Mesendoderm (in vitro differentiated cells): ENCODE results near the gene CACNB2.

Source experiments
- DNase-seq: peaks from one replicate; pipeline ENCODE4 v3.0.0; 2013
- H2AK5ac ChIP-seq: 2 replicates; pipeline ENCODE4 v1.6.1; 2013; ENCODE audit warnings: low read length, inconsistent platforms
- H2BK120ac ChIP-seq: 2 replicates; pipeline ENCODE4 v1.6.1; 2013; ENCODE audit warnings: low read depth, mild to moderate bottlenecking, low read length, moderate library complexity, mixed read lengths
- H2BK15ac ChIP-seq: replicated peaks from 2 replicates; pipeline ENCODE4 v1.6.1; 2013; ENCODE audit warnings: low read depth, mild to moderate bottlenecking, moderate library complexity
- H2BK5ac ChIP-seq: 2 replicates; pipeline ENCODE4 v1.6.1; 2013; ENCODE audit warnings: low read length, inconsistent platforms
- H3K18ac ChIP-seq: 2 replicates; pipeline ENCODE4 v1.6.1; 2013; ENCODE audit warnings: mild to moderate bottlenecking, low read length, mixed read lengths
- H3K23ac ChIP-seq: one replicate; pipeline ENCODE4 v1.6.1; 2013; ENCODE audit warnings: low read length
- H3K27ac ChIP-seq: 2 replicates; pipeline ENCODE4 v1.5.1; 2013; ENCODE audit warnings: low read depth, mild to moderate bottlenecking, inconsistent platforms, low read length, moderate library complexity
- H3K27me3 ChIP-seq: 2 replicates; pipeline ENCODE4 v1.6.1; 2013; ENCODE audit warnings: low read length, control low read depth, mild to moderate bottlenecking, inconsistent platforms; ENCODE audit not compliant: insufficient read depth, poor library complexity
- H3K36me3 ChIP-seq: 2 replicates; pipeline ENCODE4 v1.6.1; 2013; ENCODE audit warnings: low read length, inconsistent platforms; ENCODE audit not compliant: control insufficient read depth, insufficient read depth
- H3K4ac ChIP-seq: one replicate; pipeline ENCODE4 v1.6.1; 2013; ENCODE audit warnings: low read depth, mild to moderate bottlenecking, low read length, moderate library complexity
- H3K4me1 ChIP-seq: 2 replicates; pipeline ENCODE4 v1.6.1; 2013; ENCODE audit warnings: low read depth, low read length, inconsistent platforms; ENCODE audit not compliant: control insufficient read depth
- H3K4me2 ChIP-seq: 2 replicates; pipeline ENCODE4 v1.6.1; 2013; ENCODE audit warnings: low read length
- H3K4me3 ChIP-seq: 2 replicates; pipeline ENCODE4 v1.5.1; 2013; ENCODE audit warnings: mild to moderate bottlenecking, low read length
- H3K56ac ChIP-seq: one replicate; pipeline ENCODE4 v1.6.1; 2013; ENCODE audit warnings: low read length
- H3K79me1 ChIP-seq: 2 replicates; pipeline ENCODE4 v1.6.1; 2013; ENCODE audit warnings: low read length, inconsistent platforms
- H3K79me2 ChIP-seq: 2 replicates; pipeline ENCODE4 v1.6.1; 2013; ENCODE audit warnings: mild to moderate bottlenecking, low read length; ENCODE audit not compliant: control insufficient read depth, insufficient read depth
- H3K9ac ChIP-seq: 2 replicates; pipeline ENCODE4 v1.6.1; 2013; ENCODE audit warnings: low read length, inconsistent platforms
- H4K5ac ChIP-seq: one replicate; pipeline ENCODE4 v1.6.1; 2013; ENCODE audit warnings: low read length
- H4K8ac ChIP-seq: one replicate; pipeline ENCODE4 v1.6.1; 2013; ENCODE audit warnings: low read depth, mild to moderate bottlenecking, control low read depth, low read length, moderate library complexity
- WGBS: extraction: QIAGEN DNeasy Blood & Tissue Kit; methylation state at CpG from one replicate; pipeline ENCODE4 v1.1.7; 2013; ENCODE audit warnings: low lambda C conversion rate, missing lambda C conversion rate; ENCODE audit not compliant: insufficient coverage; ENCODE audit errors: extremely low coverage; 5-methylcytosine and 5-hydroxymethylcytosine counted together

Gene CACNB2

DNA sequence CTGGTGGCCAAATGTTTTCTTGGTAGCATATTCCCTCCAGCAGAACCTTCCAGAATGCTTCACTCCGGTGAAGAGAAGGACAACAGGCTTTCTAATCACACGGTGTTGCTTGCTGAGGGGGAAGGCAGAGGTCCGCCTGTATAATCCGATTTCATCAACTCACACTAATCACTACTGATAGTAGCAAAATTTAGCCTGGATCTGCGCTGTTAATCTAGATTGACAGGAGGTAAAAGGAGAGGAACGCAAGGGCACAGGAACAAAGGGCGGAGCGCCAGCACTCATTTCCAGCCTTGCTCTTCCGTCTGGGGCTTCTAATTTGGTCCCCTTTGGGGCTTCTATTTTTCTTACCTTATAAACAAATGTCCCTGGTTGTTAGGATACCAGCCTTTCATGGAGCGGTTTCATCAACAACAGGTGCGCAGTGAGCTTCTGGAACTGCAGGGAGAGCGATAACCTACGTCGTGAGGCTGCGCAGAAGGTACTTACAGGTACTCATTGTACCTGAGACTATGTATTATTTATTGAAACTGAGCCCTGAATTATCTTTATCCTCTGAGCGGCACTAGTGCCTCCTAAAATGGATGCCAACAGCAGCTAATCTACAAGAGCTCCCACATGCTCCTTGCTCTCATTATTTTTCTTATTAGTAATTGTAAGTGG lies 150.6 kb downstream of the CACNB2 start:
- no peaks in the 10 kb centered on the region for H3K79me2 ChIP-seq
- H4K8ac ChIP-seq: no peak overlapping the region
- H2BK120ac ChIP-seq: no peak overlapping the region
- no peak overlapping the region for H3K4me3 ChIP-seq
- no peak overlapping the region for H3K4me2 ChIP-seq
- no CpG with 5 or more reads among the region's 16 CpGs for WGBS
- H4K5ac ChIP-seq: no peak overlapping the region
- no peak overlapping the region for H2BK5ac ChIP-seq
- no peak for DNase-seq
- no peak overlapping the region for H3K18ac ChIP-seq
- H2AK5ac ChIP-seq: no peak overlapping the region
- no peaks in the 10 kb centered on the region for H3K4me1 ChIP-seq
- H3K4ac ChIP-seq: no peak overlapping the region
- H3K9ac ChIP-seq: no peak overlapping the region
- no peaks in the 10 kb centered on the region for H3K27me3 ChIP-seq
- no peak overlapping the region for H2BK15ac ChIP-seq
- no peaks in the 10 kb centered on the region for H3K79me1 ChIP-seq
- no peak overlapping the region for H3K56ac ChIP-seq
- no peak overlapping the region for H3K27ac ChIP-seq
- no peaks in the 10 kb centered on the region for H3K36me3 ChIP-seq
- no peak overlapping the region for H3K23ac ChIP-seq

DNA sequence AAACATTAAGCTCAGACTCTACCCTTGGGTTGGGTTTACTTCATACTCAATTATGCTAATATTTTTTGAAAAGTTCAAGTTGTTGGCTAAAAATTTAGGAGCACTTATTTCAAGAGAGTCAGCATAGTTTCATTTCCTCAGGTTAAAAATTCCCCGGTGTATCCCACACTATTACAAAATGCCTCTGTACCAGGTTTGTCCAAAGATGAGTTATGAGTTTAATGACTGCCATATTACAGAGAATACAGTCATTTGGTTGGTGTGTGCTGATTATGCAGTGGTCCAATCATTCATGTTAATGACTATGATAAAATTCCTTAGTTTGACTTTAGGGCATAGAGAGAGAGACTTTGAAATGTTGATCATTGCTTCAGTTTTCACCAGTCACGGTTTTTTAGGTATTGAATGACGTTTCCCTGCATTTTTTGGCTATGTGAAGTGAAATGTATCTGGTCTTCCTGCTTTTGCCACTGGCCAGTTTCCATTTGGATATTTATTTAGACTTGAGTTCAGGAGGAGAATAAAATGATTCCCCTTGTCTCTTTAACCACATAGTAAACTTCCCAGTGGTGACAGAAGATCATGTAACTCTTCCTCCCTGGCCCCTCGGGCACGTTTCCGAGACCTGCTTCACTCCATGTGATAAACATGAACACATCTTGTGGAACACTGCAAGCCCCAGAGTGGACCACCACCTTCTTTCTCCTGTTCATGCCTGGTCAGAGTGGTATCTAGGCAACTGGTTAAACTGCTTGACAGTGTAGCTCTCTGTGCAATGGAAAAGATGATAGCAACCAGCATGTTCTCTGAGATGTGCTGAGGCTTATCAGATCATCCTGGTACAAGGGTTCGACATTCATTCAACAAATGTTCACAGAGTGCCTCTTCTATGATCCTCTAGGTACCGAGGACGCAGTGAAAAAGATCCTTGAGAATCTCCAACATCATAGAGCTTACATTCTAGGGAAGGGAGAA lies 153.6 kb downstream of the CACNB2 start:
- peak; percentile 13 for DNase-seq
- Histone ChIP-seq H2BK15ac (no peak overlapping the region), H3K4me2 (no peak overlapping the region), H3K27me3 (no peaks in the 10 kb centered on the region), H4K5ac (no peak overlapping the region), H3K23ac (no peak overlapping the region), H3K56ac (no peak overlapping the region), H3K4me1 (no peaks in the 10 kb centered on the region), H2BK120ac (no peak overlapping the region), H4K8ac (no peak overlapping the region), H3K27ac (no peak overlapping the region), H3K18ac (no peak overlapping the region), H3K4me3 (no peak overlapping the region), H3K79me2 (no peaks in the 10 kb centered on the region), H3K36me3 (no peaks in the 10 kb centered on the region), H3K4ac (no peak overlapping the region), H2AK5ac (no peak overlapping the region), H3K79me1 (no peaks in the 10 kb centered on the region), H3K9ac (no peak overlapping the region), H2BK5ac (no peak overlapping the region)
- no CpG with 5 or more reads among the region's 9 CpGs for WGBS

DNA sequence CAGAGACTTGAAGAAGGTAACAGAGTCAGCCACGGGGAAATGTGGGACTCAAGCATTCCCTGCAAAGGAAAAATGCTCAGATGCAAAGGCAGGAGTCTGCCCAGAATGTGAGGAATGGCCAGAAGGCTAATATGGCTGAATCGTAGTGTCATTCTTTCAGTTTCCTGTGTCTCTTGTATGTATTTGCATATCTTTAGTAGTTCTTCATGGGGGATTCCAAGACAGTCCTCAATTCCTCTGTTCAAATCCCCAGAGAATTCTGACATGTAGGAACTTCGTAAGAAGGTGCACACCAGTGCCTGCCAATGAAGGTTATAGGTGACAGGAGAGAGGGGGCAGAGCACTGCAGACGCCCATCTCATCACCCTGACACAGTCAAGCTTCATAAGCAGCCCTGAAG lies 154.4 kb downstream of the CACNB2 start:
- no peaks in the 10 kb centered on the region for H3K79me2 ChIP-seq
- no peaks in the 10 kb centered on the region for H3K36me3 ChIP-seq
- H2BK120ac ChIP-seq: no peak overlapping the region
- no peak overlapping the region for H3K4ac ChIP-seq
- no peak overlapping the region for H3K56ac ChIP-seq
- H3K4me1 ChIP-seq: no peaks in the 10 kb centered on the region
- H3K9ac ChIP-seq: no peak overlapping the region
- H3K79me1 ChIP-seq: no peaks in the 10 kb centered on the region
- DNase-seq: peak; percentile 14
- no peaks in the 10 kb centered on the region for H3K27me3 ChIP-seq
- WGBS: no CpG with 5 or more reads among the region's 4 CpGs
- no peak overlapping the region for H2BK5ac ChIP-seq
- H2BK15ac ChIP-seq: no peak overlapping the region
- H3K27ac ChIP-seq: no peak overlapping the region
- no peak overlapping the region for H3K4me3 ChIP-seq
- no peak overlapping the region for H4K8ac ChIP-seq
- no peak overlapping the region for H3K18ac ChIP-seq
- H3K23ac ChIP-seq: no peak overlapping the region
- no peak overlapping the region for H3K4me2 ChIP-seq
- no peak overlapping the region for H2AK5ac ChIP-seq
- no peak overlapping the region for H4K5ac ChIP-seq

DNA sequence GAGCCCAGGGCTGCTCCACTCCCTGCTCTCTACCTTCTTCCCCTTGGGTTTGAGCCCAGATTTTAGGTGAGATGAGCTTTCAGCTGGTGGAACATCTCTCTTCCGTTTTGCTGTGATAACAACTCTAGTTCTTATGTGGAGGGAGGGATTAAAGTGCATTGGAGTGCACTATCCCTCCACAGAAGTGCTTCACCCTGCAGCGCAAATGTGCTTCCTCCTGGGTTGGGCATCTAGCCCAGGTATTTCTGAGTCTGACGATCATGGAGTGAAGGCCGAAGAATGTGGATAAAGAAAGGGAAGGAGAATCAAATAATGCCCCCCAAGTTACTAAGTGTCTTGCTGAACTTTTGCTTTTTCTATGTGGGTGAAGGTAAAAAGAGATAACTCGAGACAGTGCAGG lies 157.4 kb downstream of the CACNB2 start:
- whole genome bisulfite sequencing: no CpG with 5 or more reads among the region's 5 CpGs
- H3K36me3 ChIP-seq: no peaks in the 10 kb centered on the region
- no peak overlapping the region for H4K5ac ChIP-seq
- no peak overlapping the region for H3K4me2 ChIP-seq
- H4K8ac ChIP-seq: no peak overlapping the region
- H2BK5ac ChIP-seq: no peak overlapping the region
- H3K18ac ChIP-seq: no peak overlapping the region
- no peak overlapping the region for H2BK120ac ChIP-seq
- no peak overlapping the region for H3K9ac ChIP-seq
- no peak overlapping the region for H3K4ac ChIP-seq
- H3K4me1 ChIP-seq: no peaks in the 10 kb centered on the region
- no peak overlapping the region for H3K4me3 ChIP-seq
- no peaks in the 10 kb centered on the region for H3K79me1 ChIP-seq
- no peak overlapping the region for H2BK15ac ChIP-seq
- H3K27ac ChIP-seq: no peak overlapping the region
- H2AK5ac ChIP-seq: no peak overlapping the region
- no peaks in the 10 kb centered on the region for H3K27me3 ChIP-seq
- H3K23ac ChIP-seq: no peak overlapping the region
- H3K79me2 ChIP-seq: no peaks in the 10 kb centered on the region
- H3K56ac ChIP-seq: no peak overlapping the region
- no peak for DNase-seq

DNA sequence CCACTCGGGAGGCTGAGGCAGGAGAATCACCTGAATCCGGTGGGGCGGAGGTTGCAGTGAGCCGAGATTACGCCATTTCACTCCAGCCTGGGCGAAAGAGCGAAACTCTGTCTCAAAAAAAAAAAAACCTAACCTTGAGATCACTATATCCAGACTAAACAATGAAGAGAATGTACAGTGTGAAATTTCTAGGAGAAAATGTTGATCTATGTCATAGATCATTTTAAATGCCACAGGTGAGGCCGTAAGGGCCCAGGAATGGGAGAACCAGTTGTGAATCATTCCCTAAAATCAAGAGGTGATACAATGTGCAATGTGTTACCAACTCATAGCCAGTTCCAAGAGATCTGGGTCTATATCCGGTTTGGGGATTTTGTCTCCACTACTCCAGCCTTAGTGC lies 158.0 kb downstream of the CACNB2 start:
- Histone ChIP-seq H2BK15ac (no peak overlapping the region), H4K5ac (no peak overlapping the region), H3K4ac (no peak overlapping the region), H3K36me3 (no peaks in the 10 kb centered on the region), H2AK5ac (no peak overlapping the region), H4K8ac (no peak overlapping the region), H3K56ac (no peak overlapping the region), H3K4me2 (no peak overlapping the region), H3K27ac (no peak overlapping the region), H3K23ac (no peak overlapping the region), H2BK5ac (no peak overlapping the region), H3K9ac (no peak overlapping the region), H3K79me2 (no peaks in the 10 kb centered on the region), H3K4me1 (no peaks in the 10 kb centered on the region), H3K79me1 (no peaks in the 10 kb centered on the region), H2BK120ac (no peak overlapping the region), H3K4me3 (no peak overlapping the region), H3K27me3 (no peaks in the 10 kb centered on the region), H3K18ac (no peak overlapping the region)
- no CpG with 5 or more reads among the region's 9 CpGs for WGBS
- no peak for DNase-seq
